ENCODE data around the gene SMIM8.

The SMIM8 gene

DNA sequence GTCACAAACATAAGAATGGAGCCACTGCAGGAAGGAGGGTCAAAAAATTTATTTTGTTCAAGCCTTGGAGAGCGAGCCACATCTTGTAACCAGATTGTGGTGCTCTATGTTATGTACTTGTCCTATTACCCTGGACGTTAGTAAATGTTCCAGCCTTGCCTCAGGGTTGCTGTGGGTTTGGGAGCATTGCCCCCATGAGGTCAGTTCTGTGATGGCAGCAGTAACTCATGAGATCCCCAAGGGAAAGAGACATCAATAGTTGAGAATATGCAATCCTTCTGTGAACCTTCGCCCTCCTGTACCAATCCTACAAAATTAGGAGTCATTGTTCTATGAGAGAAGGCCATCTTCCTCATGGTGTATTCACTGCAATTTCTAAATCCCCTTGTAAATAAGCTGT, 68.9 kb downstream of the SMIM8 start:
- H4K20me1 ChIP-seq (ENCODE audit: insufficient read depth, low read length) = no peaks in the 10 kb centered on the region
- TF ChIP-seq, protein P1, sequence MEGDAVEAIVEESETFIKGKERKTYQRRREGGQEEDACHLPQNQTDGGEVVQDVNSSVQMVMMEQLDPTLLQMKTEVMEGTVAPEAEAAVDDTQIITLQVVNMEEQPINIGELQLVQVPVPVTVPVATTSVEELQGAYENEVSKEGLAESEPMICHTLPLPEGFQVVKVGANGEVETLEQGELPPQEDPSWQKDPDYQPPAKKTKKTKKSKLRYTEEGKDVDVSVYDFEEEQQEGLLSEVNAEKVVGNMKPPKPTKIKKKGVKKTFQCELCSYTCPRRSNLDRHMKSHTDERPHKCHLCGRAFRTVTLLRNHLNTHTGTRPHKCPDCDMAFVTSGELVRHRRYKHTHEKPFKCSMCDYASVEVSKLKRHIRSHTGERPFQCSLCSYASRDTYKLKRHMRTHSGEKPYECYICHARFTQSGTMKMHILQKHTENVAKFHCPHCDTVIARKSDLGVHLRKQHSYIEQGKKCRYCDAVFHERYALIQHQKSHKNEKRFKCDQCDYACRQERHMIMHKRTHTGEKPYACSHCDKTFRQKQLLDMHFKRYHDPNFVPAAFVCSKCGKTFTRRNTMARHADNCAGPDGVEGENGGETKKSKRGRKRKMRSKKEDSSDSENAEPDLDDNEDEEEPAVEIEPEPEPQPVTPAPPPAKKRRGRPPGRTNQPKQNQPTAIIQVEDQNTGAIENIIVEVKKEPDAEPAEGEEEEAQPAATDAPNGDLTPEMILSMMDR (IDR thresholded peaks at IDR 0.05; ENCODE audit: low read length) = peak; percentile 49
- TF ChIP-seq EZH2 (optimal IDR thresholded peaks at IDR 0.05; ENCODE audit: low read depth, low read length) = no peak
- H3K9ac ChIP-seq (ENCODE audit: low read length) = no peak overlapping the region
- no peak overlapping the region for H3K4me2 ChIP-seq (ENCODE audit: low read depth, low read length)
- H3K4me1 ChIP-seq (ENCODE audit: low read length) = no peaks in the 10 kb centered on the region
- no peak overlapping the region for H2AFZ ChIP-seq (ENCODE audit: low read length)
- no peaks in the 10 kb centered on the region for H3K79me2 ChIP-seq (ENCODE audit: low read length)
- no peak overlapping the region for H3K4me3 ChIP-seq (ENCODE audit: low read length)
- H3K9me3 ChIP-seq (replicated peaks; ENCODE audit: insufficient read depth, low read length) = no peaks in the 10 kb centered on the region
- no peaks in the 10 kb centered on the region for H3K27me3 ChIP-seq (replicated peaks; ENCODE audit: insufficient read depth, low read length)
- H3K27ac ChIP-seq (ENCODE audit: low read length) = no peak overlapping the region
- H3K36me3 ChIP-seq (replicated peaks; ENCODE audit: insufficient read depth, low read length) = no peaks in the 10 kb centered on the region
- H3K9me2 ChIP-seq (replicated peaks; ENCODE audit: insufficient read depth, low read length) = no peaks in the 10 kb centered on the region
- DNase-seq = peak; percentile 52
- H3F3A ChIP-seq (ENCODE audit: insufficient read depth, low read length) = no peaks in the 10 kb centered on the region
